HG03103 (cell line): ENCODE results near the gene PCGF3.

Experiments used
- ATAC-seq: cut with Tn5 transposase; IDR thresholded peaks from one replicate; pipeline ENCODE4 v1.9.1; 2021; ENCODE audit warnings: low read depth; ENCODE audit not compliant: unreplicated experiment

PCGF3 gene

GRCh38 chr4:819401-820229 lies 114.0 kb downstream of the PCGF3 start:
- no peak for ATAC-seq
